GM18861 (cell line): Measurements from ENCODE around the gene TPM2.

Experiments
- ATAC-seq: cut with Tn5 transposase; IDR thresholded peaks from one replicate; pipeline ENCODE4 v1.9.1; 2021; ENCODE audit not compliant: unreplicated experiment

Gene TPM2

GRCh38 chr9:35718721-35719511 lies 29.2 kb upstream of the TPM2 start:
- ATAC-seq, result no peak

- ATAC-seq, result no peak
These were observed 27.6 kb upstream of the TPM2 start for GRCh38 chr9:35717132-35717870.

GRCh38 chr9:35716230-35716629 lies 26.5 kb upstream of the TPM2 start:
- no peak for ATAC-seq

DNA sequence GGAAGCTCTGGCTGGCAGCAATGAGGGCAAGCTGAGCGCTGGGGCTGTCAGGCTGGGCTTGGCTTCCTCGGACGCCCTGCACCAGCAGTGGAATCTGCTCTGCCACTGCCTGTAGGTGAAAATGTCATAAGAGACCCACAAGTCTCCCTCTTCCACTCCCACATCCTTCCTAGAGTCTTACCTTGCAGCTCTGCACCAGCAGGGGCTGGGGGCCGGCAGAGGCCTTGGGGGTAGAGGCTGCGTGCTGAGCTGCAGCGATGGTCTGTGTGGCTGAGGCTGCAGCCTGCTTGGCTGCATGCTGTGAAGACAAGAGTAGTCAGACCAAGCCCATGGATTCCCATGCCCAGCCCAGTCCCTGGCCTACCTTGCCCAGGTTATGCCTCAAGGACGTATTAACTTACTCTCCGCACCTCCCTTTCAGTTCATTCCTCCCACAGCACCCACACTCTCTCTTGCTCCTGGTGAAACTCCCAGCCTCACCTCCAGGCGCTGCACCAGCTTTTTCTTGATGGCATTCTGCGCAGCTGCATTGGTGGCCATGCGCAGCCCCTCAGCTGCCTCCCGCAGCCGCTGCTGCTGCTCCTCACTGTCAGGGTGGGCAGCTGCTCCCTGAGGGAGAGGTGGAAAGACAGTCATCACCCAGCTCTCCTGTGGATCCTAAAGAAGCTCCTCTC lies 25.0 kb upstream of the TPM2 start:
- ATAC-seq, result no peak

GRCh38 chr9:35714123-35714522 lies 24.4 kb upstream of the TPM2 start:
- no peak for ATAC-seq

GRCh38 chr9:35713578-35713977 lies 23.9 kb upstream of the TPM2 start:
- no peak for ATAC-seq

GRCh38 chr9:35712762-35713400 lies 23.2 kb upstream of the TPM2 start:
- no peak for ATAC-seq

DNA sequence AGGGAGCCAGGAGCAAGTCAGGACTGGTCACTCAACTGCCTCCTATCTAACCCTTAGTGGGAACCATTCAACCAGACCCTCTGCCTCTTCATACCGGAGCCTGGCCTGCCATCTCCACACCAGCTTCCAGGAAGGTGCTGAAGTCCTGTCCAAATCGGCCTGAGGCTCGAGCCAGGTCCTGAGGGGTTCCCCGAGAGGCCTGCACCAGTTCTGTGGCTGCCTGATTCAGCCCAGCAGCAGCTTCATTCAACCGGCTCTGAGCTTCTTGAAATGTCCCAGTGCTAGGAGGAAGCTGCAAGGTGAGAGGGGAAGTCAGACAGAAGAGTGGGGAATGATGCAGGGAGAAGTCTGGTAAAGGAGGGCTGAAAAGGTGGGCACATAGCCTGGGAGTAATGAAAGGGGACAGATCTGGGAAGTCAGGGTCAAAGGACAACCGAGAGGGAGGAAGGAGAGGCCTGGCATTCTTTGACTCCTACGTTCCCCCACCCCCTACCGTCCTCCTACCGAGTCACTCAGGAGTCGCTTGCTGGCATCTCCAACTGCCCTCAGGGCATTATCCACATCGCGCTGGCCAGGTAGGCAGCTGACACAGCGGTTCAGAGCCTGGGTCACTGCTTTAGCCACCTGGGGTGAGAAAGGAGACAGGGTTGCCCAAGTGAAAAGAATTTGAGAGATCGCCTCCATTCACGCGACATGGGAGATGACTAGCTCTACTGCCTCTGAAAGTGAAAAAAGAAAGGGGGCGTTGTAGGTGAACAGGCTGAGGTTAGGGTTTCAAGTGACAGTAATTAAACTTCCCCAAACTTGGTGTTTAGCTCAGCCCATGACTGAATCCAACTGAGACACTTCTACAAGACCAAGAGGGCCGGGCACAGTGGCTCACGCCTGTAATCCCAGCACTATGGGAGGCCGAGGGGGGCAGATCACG lies 22.0 kb upstream of the TPM2 start:
- ATAC-seq, result no peak

- ATAC-seq, result no peak
These were observed 21.2 kb upstream of the TPM2 start for GRCh38 chr9:35710818-35711500.

GRCh38 chr9:35708146-35708545 lies 18.4 kb upstream of the TPM2 start:
- ATAC-seq, result no peak

- ATAC-seq, result no peak
These were observed 17.2 kb upstream of the TPM2 start for GRCh38 chr9:35706951-35707350.

- ATAC-seq, result no peak
These were observed 16.2 kb upstream of the TPM2 start for GRCh38 chr9:35705836-35706430.

GRCh38 chr9:35705372-35705771 lies 15.6 kb upstream of the TPM2 start:
- ATAC-seq, result no peak

DNA sequence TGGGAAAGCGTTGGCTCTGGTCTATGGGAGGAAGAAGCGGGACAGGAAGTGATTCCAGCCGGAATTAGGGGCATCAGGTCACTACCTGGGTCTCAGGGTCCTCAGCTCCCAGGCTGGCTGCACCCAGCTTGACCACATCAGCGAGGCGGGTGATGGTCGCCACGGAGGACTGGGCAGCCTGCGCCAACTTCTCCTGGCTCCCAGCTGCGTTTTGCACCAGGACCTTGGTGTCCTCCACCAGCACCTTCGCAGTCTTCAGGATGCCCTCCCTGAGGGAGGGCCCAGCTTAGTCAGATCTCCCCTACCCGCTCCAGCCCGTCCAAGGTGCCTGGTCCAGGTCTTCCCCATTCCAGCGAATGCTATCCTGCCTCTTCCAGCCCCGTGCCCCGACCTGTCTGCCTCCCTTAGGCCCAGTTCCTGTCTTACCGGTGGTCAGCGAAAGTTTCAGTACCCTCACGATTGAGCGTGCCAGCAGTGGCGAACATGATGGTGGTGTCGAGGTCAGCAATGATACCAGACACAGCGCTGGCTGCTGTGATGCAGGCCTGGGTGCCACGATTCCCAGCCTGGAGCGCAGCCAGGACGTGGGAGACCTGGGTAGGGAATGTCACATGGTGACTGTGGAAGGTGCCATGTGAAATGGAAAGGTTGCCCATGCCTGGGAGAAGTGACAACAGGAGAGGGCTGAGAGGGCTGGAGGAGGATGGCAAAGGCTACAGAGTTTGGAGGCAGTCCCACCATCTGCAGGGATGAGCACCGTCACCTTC lies 14.4 kb upstream of the TPM2 start:
- no peak for ATAC-seq

DNA sequence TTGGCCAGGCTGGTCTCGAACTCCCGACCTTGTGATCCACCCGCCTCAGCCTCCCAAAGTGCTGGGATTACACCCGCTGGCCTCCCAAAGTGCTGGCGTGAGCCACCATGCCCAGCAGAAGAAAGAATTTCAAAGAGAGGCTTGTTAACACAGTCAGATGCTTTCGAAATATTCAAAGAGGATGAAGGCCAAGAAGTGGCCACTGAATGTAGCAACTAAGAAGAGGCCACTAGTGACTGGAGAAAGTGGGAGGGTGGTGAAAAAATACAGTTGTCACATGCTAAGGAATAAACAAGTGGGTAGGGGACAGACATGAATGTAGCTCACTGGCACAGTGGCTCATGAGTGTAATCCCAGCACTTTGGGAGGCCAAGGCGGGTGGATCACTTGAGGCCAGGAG lies 13.0 kb upstream of the TPM2 start:
- ATAC-seq, result no peak

- no peak for ATAC-seq
These were observed 11.2 kb upstream of the TPM2 start for GRCh38 chr9:35700942-35701341.

GRCh38 chr9:35700031-35700430 lies 10.3 kb upstream of the TPM2 start:
- ATAC-seq, result no peak

DNA sequence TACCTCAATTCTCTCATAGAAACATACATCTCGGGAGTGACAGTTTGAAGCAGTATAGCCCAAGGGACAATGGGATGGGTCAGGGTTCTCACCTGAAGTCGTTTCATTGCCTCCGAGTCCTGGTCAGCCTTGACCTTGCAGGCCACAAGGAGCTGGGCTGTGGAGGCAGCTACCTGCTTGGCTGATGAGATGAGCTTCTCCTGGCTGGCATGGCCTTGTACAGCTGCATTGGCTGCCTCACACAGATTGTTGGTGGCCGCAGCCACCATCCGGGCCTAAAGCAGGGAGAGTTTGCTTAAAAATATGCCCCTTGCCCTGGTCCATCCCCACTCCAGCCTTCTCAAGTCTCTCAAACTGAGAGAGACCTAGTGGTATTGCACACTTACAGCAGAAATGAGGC lies 8.5 kb upstream of the TPM2 start:
- no peak for ATAC-seq

GRCh38 chr9:35697486-35697885 lies 7.8 kb upstream of the TPM2 start:
- ATAC-seq, result no peak
